ENCODE results near the gene MPEG1.

- TF ChIP-seq POLR2A (IDR thresholded peaks at IDR 0.05; ENCODE audit: low read depth, low read length), result no peak
- no peak for TF ChIP-seq TAF1 (IDR thresholded peaks at IDR 0.05; ENCODE audit: borderline replicate concordance, low read depth, low read length)
These were observed 27.9 kb downstream of the MPEG1 start for GRCh38 chr11:59184691-59185339.

Data from GM12892 (cell line).